GM23338 (cell line): Measurements from ENCODE around the gene YIPF7. TPM values are rescaled to one million over a fixed set of nuclear protein-coding genes. Genes with fewer than 3 reads are reported as not detected.

Source experiments
- ATAC-seq: fragments of 200-7000 bp; cut with Tn5 transposase; 3 replicates; pipeline ENCODE4 v1.9.1; 2020
- DNase-seq: peaks from one replicate; pipeline ENCODE4 v3.0.0-alpha.2; 2015; ENCODE audit warnings: low spot score
- H2AFZ ChIP-seq: fragments of 200-600 bp; sonication (generic); 2 replicates; pipeline ENCODE4 v1.8.0; 2016; ENCODE audit warnings: antibody characterized with exemption, mild to moderate bottlenecking, moderate library complexity
- H3F3A ChIP-seq: fragments of 200-600 bp; sonication (generic); replicated peaks from 2 replicates; pipeline ENCODE4 v1.8.0; 2017; ENCODE audit warnings: antibody characterized with exemption, mixed run types, low read depth
- H3K27ac ChIP-seq: fragments of 200-600 bp; sonication (generic); 2 replicates; pipeline ENCODE4 v1.6.1; 2016; ENCODE audit warnings: low read depth
- H3K27me3 ChIP-seq: fragments of 200-600 bp; sonication (generic); 2 replicates; pipeline ENCODE4 v1.8.0; 2016; ENCODE audit warnings: mild to moderate bottlenecking, mixed run types, moderate library complexity; ENCODE audit not compliant: insufficient read depth
- H3K36me3 ChIP-seq: fragments of 200-600 bp; sonication (generic); 2 replicates; pipeline ENCODE4 v1.8.0; 2016; ENCODE audit warnings: mild to moderate bottlenecking; ENCODE audit not compliant: insufficient read depth
- H3K4me1 ChIP-seq: fragments of 200-600 bp; sonication (generic); 2 replicates; pipeline ENCODE4 v1.8.0; 2016; ENCODE audit warnings: mild to moderate bottlenecking, moderate library complexity; ENCODE audit not compliant: insufficient read depth
- H3K4me2 ChIP-seq: fragments of 200-600 bp; sonication (generic); 2 replicates; pipeline ENCODE4 v1.7.1; 2017; ENCODE audit warnings: mixed run types
- H3K4me3 ChIP-seq: fragments of 200-600 bp; sonication (generic); 2 replicates; pipeline ENCODE4 v1.6.1; 2016; ENCODE audit warnings: mixed run types
- H3K79me2 ChIP-seq: fragments of 200-600 bp; sonication (generic); replicated peaks from 2 replicates; pipeline ENCODE4 v1.8.0; 2017; ENCODE audit warnings: mild to moderate bottlenecking; ENCODE audit not compliant: insufficient read depth
- H3K9me2 ChIP-seq: fragments of 200-600 bp; sonication (generic); 2 replicates; pipeline ENCODE4 v1.8.0; 2017; ENCODE audit not compliant: insufficient read depth
- H4K20me1 ChIP-seq: fragments of 200-600 bp; sonication (generic); replicated peaks from 2 replicates; pipeline ENCODE4 v1.8.0; 2017; ENCODE audit warnings: mild to moderate bottlenecking; ENCODE audit not compliant: insufficient read depth
- H3K27ac Mint-ChIP-seq: 2 replicates; pipeline ENCODE4 v1.8.0; 2020; ENCODE audit warnings: inconsistent platforms, mild to moderate bottlenecking, moderate library complexity, mixed read lengths
- H3K27me3 Mint-ChIP-seq: 3 replicates; pipeline ENCODE4 v1.8.0; 2022; ENCODE audit warnings: low read depth, mild to moderate bottlenecking, moderate library complexity, mixed read lengths, inconsistent platforms; ENCODE audit not compliant: insufficient read depth, poor library complexity
- H3K36me3 Mint-ChIP-seq: 3 replicates; pipeline ENCODE4 v1.8.0; 2021; ENCODE audit warnings: low read depth, mild to moderate bottlenecking, inconsistent platforms, moderate library complexity, mixed read lengths
- H3K4me1 Mint-ChIP-seq: 3 replicates; pipeline ENCODE4 v1.8.0; 2020; ENCODE audit warnings: mild to moderate bottlenecking, inconsistent platforms, mixed read lengths
- H3K4me3 Mint-ChIP-seq: 3 replicates; pipeline ENCODE4 v1.8.0; 2021; ENCODE audit warnings: moderate library complexity, mild to moderate bottlenecking, inconsistent platforms, mixed read lengths
- H3K9me3 Mint-ChIP-seq: 3 replicates; pipeline ENCODE4 v1.8.0; 2020; ENCODE audit warnings: moderate library complexity, mild to moderate bottlenecking, inconsistent platforms, mixed read lengths
- CREB1 ChIP-seq: fragments of 250-450 bp; sonication (Bioruptor Pico); IDR thresholded peaks from 2 replicates; pipeline ENCODE4 v1.5.0; 2020; ENCODE audit warnings: low read depth, mild to moderate bottlenecking, moderate library complexity
- EZH2 ChIP-seq: fragments of 200-600 bp; sonication (generic); IDR thresholded peaks from one replicate; pipeline ENCODE4 v1.8.0; 2017; ENCODE audit warnings: antibody characterized with exemption, mild to moderate bottlenecking, low read depth; ENCODE audit not compliant: unreplicated experiment
- EZH2phosphoT487 ChIP-seq: fragments of 200-600 bp; sonication (generic); IDR thresholded peaks from one replicate; pipeline ENCODE4 v1.8.1; 2018; ENCODE audit warnings: antibody characterized with exemption; ENCODE audit not compliant: unreplicated experiment
- JUNB ChIP-seq: IDR thresholded peaks from one replicate; pipeline ENCODE4 v1.6.1; 2016; ENCODE audit warnings: antibody characterized with exemption; ENCODE audit not compliant: unreplicated experiment
- NANOG ChIP-seq: IDR thresholded peaks from 2 replicates; pipeline ENCODE4 v1.6.1; 2016; ENCODE audit warnings: antibody characterized with exemption, borderline replicate concordance
- POLR2AphosphoS5 ChIP-seq: IDR thresholded peaks from 2 replicates; pipeline ENCODE4 v1.6.1; 2016; ENCODE audit warnings: antibody characterized with exemption, low read depth
- STAT1 ChIP-seq: IDR thresholded peaks from one replicate; pipeline ENCODE4 v1.6.1; 2016; ENCODE audit warnings: antibody characterized with exemption; ENCODE audit not compliant: unreplicated experiment
- ZNF114 ChIP-seq: fragments of 250-450 bp; sonication (Bioruptor Pico); IDR thresholded peaks from 2 replicates; pipeline ENCODE4 v1.5.0; 2020; ENCODE audit warnings: mild to moderate bottlenecking, moderate library complexity
- ZNF331 ChIP-seq: fragments of 250-450 bp; sonication (Bioruptor Pico); IDR thresholded peaks from 2 replicates; pipeline ENCODE4 v1.5.0; 2020; ENCODE audit warnings: low read depth, mild to moderate bottlenecking, moderate library complexity
- polyA plus RNA-seq: library from polyadenylated mRNA; unstranded; fragments of >200 nt; fragmentation: Nextera tagmentation; extraction: Ambion mirVana; gene quantifications from 2 replicates; pipeline ENCODE4 v1.2.1, GENCODE V29; 2016
- total RNA-seq: library from RNA; depleted of rRNA; stranded (reverse); fragments of >200 nt; shearing (Covaris generic); gene quantifications from 2 replicates; pipeline ENCODE4 v1.2.3, GENCODE V29; 2014
- TF ChIP-seq, protein P1 (sequence below): IDR thresholded peaks from 2 replicates; pipeline ENCODE4 v1.6.1; 2016; ENCODE audit warnings: antibody characterized with exemption
- TF ChIP-seq, protein P2 (sequence below): fragments of 250-450 bp; sonication (Bioruptor Pico); IDR thresholded peaks from 2 replicates; pipeline ENCODE4 v1.5.0; 2020; ENCODE audit warnings: mild to moderate bottlenecking, moderate library complexity
- TF ChIP-seq, protein P3 (sequence below), 2 experiments: fragments of 200-600 bp in 1 of 2; sonication (generic) in 1 of 2; conservative IDR thresholded peaks; 2 replicates each; pipeline versions ENCODE4 v1.5.1 to v1.6.1; 2016 to 2017; ENCODE audit warnings: antibody characterized with exemption in 2 of 2, low read depth in 2 of 2, mild to moderate bottlenecking in 2 of 2, moderate library complexity in 1 of 2
- TF ChIP-seq, protein P4 (sequence below): IDR thresholded peaks from one replicate; pipeline ENCODE4 v1.6.1; 2018; ENCODE audit warnings: antibody characterized with exemption; ENCODE audit not compliant: unreplicated experiment

Gene YIPF7
- total and polyA plus RNA-seq, 2 experiments from 2014 or later = not detected

DNA sequence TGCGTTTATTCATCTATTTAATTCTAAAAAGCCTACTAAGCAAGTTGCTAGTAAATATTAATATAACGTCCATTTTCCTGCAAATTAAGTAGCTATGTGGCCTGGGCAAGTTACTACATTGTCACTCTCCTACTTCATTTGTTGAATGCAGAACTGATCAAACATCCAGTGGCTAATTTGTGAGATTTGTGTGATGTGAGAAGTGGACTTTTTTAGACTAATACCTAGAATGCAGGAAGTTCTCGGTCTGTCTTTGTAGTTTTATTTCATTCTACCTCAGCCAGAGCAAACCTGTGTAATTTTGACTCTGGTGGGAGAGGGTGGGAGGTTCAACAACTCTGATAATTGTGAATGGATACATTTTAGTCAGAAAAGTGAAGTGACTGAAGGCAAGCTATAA lies 27.6 kb upstream of the YIPF7 start:
- H3K9me2 ChIP-seq = no peaks in the 10 kb centered on the region
- no peaks in the 10 kb centered on the region for H3K9me3 Mint-ChIP-seq
- peak overlapping the region; percentile 99; the same call in 1 of the 2 replicates for H2AFZ ChIP-seq
- H3K4me3 ChIP-seq = peak overlapping the region; percentile 73
- ATAC-seq (no peak), DNase-seq (no peak)
- peaks cover 30% of the 10 kb centered on the region for H3K79me2 ChIP-seq
- H3K4me2 ChIP-seq = peak overlapping the region; percentile 88
- H4K20me1 ChIP-seq = no peaks in the 10 kb centered on the region
- H3K36me3 Mint-ChIP-seq = peaks cover 15% of the 10 kb centered on the region
- peak overlapping the region; percentile 97 for H3K27ac Mint-ChIP-seq
- H3K27me3 Mint-ChIP-seq = peaks cover 2% of the 10 kb centered on the region
- H3K27me3 ChIP-seq = no peaks in the 10 kb centered on the region
- TF ChIP-seq, protein P1, sequence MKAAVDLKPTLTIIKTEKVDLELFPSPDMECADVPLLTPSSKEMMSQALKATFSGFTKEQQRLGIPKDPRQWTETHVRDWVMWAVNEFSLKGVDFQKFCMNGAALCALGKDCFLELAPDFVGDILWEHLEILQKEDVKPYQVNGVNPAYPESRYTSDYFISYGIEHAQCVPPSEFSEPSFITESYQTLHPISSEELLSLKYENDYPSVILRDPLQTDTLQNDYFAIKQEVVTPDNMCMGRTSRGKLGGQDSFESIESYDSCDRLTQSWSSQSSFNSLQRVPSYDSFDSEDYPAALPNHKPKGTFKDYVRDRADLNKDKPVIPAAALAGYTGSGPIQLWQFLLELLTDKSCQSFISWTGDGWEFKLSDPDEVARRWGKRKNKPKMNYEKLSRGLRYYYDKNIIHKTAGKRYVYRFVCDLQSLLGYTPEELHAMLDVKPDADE = no peak
- TF ChIP-seq POLR2AphosphoS5 (no peak), JUNB (no peak), STAT1 (no peak), ZNF331 (no peak), EZH2phosphoT487 (no peak), NANOG (no peak), EZH2 (no peak), CREB1 (CRISPR knock-in tag) (no peak), ZNF114 (CRISPR knock-in tag) (no peak)
- TF ChIP-seq, protein P2, sequence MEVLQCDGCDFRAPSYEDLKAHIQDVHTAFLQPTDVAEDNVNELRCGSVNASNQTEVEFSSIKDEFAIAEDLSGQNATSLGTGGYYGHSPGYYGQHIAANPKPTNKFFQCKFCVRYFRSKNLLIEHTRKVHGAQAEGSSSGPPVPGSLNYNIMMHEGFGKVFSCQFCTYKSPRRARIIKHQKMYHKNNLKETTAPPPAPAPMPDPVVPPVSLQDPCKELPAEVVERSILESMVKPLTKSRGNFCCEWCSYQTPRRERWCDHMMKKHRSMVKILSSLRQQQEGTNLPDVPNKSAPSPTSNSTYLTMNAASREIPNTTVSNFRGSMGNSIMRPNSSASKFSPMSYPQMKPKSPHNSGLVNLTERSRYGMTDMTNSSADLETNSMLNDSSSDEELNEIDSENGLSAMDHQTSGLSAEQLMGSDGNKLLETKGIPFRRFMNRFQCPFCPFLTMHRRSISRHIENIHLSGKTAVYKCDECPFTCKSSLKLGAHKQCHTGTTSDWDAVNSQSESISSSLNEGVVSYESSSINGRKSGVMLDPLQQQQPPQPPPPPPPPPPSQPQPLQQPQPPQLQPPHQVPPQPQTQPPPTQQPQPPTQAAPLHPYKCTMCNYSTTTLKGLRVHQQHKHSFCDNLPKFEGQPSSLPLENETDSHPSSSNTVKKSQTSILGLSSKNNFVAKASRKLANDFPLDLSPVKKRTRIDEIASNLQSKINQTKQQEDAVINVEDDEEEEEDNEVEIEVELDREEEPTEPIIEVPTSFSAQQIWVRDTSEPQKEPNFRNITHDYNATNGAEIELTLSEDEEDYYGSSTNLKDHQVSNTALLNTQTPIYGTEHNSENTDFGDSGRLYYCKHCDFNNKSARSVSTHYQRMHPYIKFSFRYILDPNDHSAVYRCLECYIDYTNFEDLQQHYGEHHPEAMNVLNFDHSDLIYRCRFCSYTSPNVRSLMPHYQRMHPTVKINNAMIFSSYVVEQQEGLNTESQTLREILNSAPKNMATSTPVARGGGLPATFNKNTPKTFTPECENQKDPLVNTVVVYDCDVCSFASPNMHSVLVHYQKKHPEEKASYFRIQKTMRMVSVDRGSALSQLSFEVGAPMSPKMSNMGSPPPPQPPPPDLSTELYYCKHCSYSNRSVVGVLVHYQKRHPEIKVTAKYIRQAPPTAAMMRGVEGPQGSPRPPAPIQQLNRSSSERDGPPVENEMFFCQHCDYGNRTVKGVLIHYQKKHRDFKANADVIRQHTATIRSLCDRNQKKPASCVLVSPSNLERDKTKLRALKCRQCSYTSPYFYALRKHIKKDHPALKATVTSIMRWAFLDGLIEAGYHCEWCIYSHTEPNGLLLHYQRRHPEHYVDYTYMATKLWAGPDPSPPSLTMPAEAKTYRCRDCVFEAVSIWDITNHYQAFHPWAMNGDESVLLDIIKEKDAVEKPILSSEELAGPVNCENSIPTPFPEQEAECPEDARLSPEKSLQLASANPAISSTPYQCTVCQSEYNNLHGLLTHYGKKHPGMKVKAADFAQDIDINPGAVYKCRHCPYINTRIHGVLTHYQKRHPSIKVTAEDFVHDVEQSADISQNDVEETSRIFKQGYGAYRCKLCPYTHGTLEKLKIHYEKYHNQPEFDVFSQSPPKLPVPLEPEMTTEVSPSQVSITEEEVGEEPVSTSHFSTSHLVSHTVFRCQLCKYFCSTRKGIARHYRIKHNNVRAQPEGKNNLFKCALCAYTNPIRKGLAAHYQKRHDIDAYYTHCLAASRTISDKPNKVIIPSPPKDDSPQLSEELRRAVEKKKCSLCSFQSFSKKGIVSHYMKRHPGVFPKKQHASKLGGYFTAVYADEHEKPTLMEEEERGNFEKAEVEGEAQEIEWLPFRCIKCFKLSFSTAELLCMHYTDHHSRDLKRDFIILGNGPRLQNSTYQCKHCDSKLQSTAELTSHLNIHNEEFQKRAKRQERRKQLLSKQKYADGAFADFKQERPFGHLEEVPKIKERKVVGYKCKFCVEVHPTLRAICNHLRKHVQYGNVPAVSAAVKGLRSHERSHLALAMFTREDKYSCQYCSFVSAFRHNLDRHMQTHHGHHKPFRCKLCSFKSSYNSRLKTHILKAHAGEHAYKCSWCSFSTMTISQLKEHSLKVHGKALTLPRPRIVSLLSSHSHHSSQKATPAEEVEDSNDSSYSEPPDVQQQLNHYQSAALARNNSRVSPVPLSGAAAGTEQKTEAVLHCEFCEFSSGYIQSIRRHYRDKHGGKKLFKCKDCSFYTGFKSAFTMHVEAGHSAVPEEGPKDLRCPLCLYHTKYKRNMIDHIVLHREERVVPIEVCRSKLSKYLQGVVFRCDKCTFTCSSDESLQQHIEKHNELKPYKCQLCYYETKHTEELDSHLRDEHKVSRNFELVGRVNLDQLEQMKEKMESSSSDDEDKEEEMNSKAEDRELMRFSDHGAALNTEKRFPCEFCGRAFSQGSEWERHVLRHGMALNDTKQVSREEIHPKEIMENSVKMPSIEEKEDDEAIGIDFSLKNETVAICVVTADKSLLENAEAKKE (CRISPR knock-in tag) = no peak
- TF ChIP-seq, protein P3, sequence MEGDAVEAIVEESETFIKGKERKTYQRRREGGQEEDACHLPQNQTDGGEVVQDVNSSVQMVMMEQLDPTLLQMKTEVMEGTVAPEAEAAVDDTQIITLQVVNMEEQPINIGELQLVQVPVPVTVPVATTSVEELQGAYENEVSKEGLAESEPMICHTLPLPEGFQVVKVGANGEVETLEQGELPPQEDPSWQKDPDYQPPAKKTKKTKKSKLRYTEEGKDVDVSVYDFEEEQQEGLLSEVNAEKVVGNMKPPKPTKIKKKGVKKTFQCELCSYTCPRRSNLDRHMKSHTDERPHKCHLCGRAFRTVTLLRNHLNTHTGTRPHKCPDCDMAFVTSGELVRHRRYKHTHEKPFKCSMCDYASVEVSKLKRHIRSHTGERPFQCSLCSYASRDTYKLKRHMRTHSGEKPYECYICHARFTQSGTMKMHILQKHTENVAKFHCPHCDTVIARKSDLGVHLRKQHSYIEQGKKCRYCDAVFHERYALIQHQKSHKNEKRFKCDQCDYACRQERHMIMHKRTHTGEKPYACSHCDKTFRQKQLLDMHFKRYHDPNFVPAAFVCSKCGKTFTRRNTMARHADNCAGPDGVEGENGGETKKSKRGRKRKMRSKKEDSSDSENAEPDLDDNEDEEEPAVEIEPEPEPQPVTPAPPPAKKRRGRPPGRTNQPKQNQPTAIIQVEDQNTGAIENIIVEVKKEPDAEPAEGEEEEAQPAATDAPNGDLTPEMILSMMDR (conservative IDR thresholded peaks at IDR 0.05; ENCODE audit: low read depth in 2 of 2) = no peak
- TF ChIP-seq, protein P4, sequence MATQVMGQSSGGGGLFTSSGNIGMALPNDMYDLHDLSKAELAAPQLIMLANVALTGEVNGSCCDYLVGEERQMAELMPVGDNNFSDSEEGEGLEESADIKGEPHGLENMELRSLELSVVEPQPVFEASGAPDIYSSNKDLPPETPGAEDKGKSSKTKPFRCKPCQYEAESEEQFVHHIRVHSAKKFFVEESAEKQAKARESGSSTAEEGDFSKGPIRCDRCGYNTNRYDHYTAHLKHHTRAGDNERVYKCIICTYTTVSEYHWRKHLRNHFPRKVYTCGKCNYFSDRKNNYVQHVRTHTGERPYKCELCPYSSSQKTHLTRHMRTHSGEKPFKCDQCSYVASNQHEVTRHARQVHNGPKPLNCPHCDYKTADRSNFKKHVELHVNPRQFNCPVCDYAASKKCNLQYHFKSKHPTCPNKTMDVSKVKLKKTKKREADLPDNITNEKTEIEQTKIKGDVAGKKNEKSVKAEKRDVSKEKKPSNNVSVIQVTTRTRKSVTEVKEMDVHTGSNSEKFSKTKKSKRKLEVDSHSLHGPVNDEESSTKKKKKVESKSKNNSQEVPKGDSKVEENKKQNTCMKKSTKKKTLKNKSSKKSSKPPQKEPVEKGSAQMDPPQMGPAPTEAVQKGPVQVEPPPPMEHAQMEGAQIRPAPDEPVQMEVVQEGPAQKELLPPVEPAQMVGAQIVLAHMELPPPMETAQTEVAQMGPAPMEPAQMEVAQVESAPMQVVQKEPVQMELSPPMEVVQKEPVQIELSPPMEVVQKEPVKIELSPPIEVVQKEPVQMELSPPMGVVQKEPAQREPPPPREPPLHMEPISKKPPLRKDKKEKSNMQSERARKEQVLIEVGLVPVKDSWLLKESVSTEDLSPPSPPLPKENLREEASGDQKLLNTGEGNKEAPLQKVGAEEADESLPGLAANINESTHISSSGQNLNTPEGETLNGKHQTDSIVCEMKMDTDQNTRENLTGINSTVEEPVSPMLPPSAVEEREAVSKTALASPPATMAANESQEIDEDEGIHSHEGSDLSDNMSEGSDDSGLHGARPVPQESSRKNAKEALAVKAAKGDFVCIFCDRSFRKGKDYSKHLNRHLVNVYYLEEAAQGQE = no peak
- no peak overlapping the region for H3K27ac ChIP-seq
- no peaks in the 10 kb centered on the region for H3F3A ChIP-seq
- peak overlapping the region; percentile 96 for H3K4me3 Mint-ChIP-seq
- H3K36me3 ChIP-seq = peaks cover 19% of the 10 kb centered on the region
- peaks cover 7% of the 10 kb centered on the region; the same call in 2 of the 3 replicates for H3K4me1 Mint-ChIP-seq
- H3K4me1 ChIP-seq = peaks cover 12% of the 10 kb centered on the region; the same call in 1 of the 2 replicates
